Breast epithelium (tissue), 4 donors: ENCODE data around the gene FCHO2. TPM values are rescaled to one million over a fixed set of nuclear protein-coding genes. Genes with fewer than 3 reads are reported as not detected.

Experiments used
- DNase-seq, 2 donors: peaks; one replicate each; pipeline ENCODE4 v3.0.0-alpha.2; 2019; ENCODE audit warnings: low spot score in 2 of 2
- H3K27ac ChIP-seq, 2 donors: fragments of 200-600 bp; sonication (generic) in 1 of 2; one replicate each; pipeline ENCODE4 v1.5.1; 2016 to 2019; ENCODE audit warnings: mild to moderate bottlenecking in 1 of 2
- H3K27me3 ChIP-seq, 2 donors: fragments of 200-600 bp; sonication (generic) in 1 of 2; one replicate each; pipeline versions ENCODE4 v1.5.1 to v1.6.0; 2017 to 2019; ENCODE audit warnings: control low read depth in 1 of 2, mild to moderate bottlenecking in 1 of 2
- H3K36me3 ChIP-seq: fragments of 200-600 bp; one replicate; pipeline ENCODE4 v1.5.1; 2019
- H3K4me1 ChIP-seq, 2 donors: fragments of 200-600 bp; sonication (generic); one replicate each; pipeline ENCODE4 v1.5.1; 2016 to 2019; ENCODE audit warnings: control low read depth in 1 of 2
- H3K4me3 ChIP-seq, 3 donors: fragments of 200-600 bp; sonication (generic); 1 replicate in 2 of 3; 2 replicates in 1 of 3; pipeline ENCODE4 v1.5.1; 2016 to 2019; ENCODE audit warnings: mild to moderate bottlenecking in 3 of 3, moderate library complexity in 2 of 3
- H3K9me3 ChIP-seq, 2 donors: fragments of 200-600 bp; sonication (generic) in 1 of 2; one replicate each; pipeline ENCODE4 v1.5.1; 2016 to 2019; ENCODE audit warnings: control low read depth in 1 of 2
- POLR2A ChIP-seq: fragments of 450-650 bp; IDR thresholded peaks from one replicate; pipeline ENCODE4 v1.6.1; 2016; ENCODE audit warnings: antibody characterized with exemption, mild to moderate bottlenecking, moderate library complexity
- POLR2AphosphoS5 ChIP-seq, 3 donors: sonication (generic); formaldehyde crosslinking; IDR thresholded peaks; one replicate each; pipeline ENCODE4 v1.6.1; 2017; ENCODE audit warnings: antibody characterized with exemption in 3 of 3
- intact Hi-C: fragments of 100-400 bp; cut with DNase I; formaldehyde crosslinking; loops from one replicate; pipeline ENCODE4 v1.15.1; 2023; ENCODE audit warnings: low total_unique reads
- total RNA-seq, 3 donors: library from RNA; depleted of rRNA; stranded (reverse); fragments of >200 nt; gene quantifications; one replicate each; pipeline ENCODE4 v1.1.0, GENCODE V29; 2016
- TF ChIP-seq, protein P1 (sequence below), 3 donors: fragments of 450-650 bp; IDR thresholded peaks; one replicate each; pipeline ENCODE4 v1.5.1; 2016 to 2017; ENCODE audit warnings: antibody characterized with exemption in 3 of 3, mild to moderate bottlenecking in 3 of 3, moderate library complexity in 3 of 3

Gene FCHO2
- total RNA-seq, 3 donors from 2014 or later, result 30.5 to 58.8 (median 46.7) TPM

DNA sequence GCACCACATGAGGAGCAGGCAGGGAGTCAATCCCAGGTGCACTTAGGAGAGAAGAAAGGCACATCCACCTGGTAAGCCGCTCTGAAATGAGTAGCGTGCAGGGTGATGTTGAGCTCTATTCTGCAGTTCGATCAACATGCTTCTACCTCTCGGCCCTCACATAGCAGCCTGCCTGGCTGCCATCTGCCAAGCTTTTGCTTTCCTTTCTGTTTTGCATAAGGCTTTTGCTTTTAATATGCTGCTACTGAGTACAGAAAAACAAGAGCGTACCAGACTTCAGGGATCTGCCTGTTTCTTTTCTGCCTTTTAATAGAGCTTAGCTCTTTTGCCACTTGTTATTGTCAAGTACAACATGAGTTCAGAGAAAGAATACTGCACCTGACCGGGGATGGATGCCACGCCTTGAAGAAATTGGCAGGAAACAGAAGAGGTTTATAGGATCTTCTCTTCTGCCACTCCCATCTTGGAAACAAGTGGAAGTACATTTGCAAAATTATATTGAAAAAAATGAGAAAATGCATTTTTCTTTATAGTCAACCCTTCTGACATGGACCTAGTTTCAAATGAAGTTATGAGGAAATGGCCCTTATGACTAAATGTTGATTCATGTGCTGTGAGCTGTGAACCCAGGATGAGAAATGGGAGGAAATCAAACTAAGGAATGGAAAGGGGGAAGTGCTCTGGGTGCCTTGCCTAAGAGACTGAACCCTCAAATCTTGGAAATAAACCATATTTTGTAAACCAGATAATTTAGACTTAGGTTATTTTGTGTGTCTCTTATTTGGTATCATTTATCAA lies 4.0 kb upstream of the FCHO2 start:
- no peaks in the 10 kb centered on the region for H3K4me1 ChIP-seq
- DNase-seq, result no peak
- TF ChIP-seq POLR2A, result no peak
- no peak for TF ChIP-seq POLR2AphosphoS5 (IDR thresholded peaks at IDR 0.05)
- TF ChIP-seq, protein P1, sequence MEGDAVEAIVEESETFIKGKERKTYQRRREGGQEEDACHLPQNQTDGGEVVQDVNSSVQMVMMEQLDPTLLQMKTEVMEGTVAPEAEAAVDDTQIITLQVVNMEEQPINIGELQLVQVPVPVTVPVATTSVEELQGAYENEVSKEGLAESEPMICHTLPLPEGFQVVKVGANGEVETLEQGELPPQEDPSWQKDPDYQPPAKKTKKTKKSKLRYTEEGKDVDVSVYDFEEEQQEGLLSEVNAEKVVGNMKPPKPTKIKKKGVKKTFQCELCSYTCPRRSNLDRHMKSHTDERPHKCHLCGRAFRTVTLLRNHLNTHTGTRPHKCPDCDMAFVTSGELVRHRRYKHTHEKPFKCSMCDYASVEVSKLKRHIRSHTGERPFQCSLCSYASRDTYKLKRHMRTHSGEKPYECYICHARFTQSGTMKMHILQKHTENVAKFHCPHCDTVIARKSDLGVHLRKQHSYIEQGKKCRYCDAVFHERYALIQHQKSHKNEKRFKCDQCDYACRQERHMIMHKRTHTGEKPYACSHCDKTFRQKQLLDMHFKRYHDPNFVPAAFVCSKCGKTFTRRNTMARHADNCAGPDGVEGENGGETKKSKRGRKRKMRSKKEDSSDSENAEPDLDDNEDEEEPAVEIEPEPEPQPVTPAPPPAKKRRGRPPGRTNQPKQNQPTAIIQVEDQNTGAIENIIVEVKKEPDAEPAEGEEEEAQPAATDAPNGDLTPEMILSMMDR (IDR thresholded peaks at IDR 0.05), result no peak
- H3K4me3 ChIP-seq, result no peak overlapping the region
- H3K27me3 ChIP-seq, result no peaks in the 10 kb centered on the region
- H3K9me3 ChIP-seq, result no peaks in the 10 kb centered on the region
- H3K27ac ChIP-seq, result no peak overlapping the region
- H3K36me3 ChIP-seq, result no peaks in the 10 kb centered on the region
- intact Hi-C loops, result no loop called here

- no peaks in the 10 kb centered on the region for H3K27me3 ChIP-seq
- peak overlapping the region; percentile 96 to 99 for H3K27ac ChIP-seq
- no peaks in the 10 kb centered on the region for H3K4me1 ChIP-seq
- intact Hi-C loops, result no loop called here
- no peak for DNase-seq
- no peaks in the 10 kb centered on the region for H3K9me3 ChIP-seq
- H3K36me3 ChIP-seq, result no peaks in the 10 kb centered on the region
- TF ChIP-seq POLR2AphosphoS5 (IDR thresholded peaks at IDR 0.05), result no peak
- TF ChIP-seq, protein P1 (IDR thresholded peaks at IDR 0.05), result no peak
- no peak overlapping the region for H3K4me3 ChIP-seq
Measured at GRCh38 chr5:72954389-72954788, 1.5 kb upstream of the FCHO2 start.

DNA sequence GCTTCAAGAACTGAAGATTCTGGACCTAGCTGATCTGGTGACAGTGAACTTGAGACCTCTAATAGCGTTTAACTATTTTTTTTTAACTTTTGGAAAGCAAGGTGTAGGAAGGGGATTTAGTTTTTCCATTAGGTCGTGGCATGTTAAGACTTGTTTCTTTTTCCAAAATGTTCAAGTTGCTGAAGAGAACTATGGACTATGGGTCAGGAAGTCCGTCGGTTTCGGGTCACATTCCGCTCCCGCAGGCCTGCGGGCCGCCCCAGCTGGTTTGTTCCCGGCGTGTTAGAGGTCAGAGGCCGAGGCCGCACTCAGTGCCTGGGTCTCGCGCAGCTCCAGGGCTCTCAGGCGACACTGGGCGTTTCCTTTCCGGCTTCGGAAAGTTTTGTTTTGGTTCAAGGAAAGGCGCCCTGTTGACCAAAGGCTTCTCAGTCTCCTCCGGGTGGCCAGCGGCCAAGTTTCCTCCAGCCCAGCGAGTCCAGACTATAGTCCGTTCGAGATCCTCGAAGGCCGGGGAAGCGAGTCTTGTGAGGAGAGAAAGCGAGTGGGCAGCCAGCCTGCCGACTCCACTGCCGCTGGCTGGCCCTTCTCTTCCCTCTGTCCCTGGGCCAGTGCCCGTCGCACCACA lies 586 bp upstream of the FCHO2 start:
- no peaks in the 10 kb centered on the region for H3K36me3 ChIP-seq
- H3K4me1 ChIP-seq, result no peaks in the 10 kb centered on the region
- H3K9me3 ChIP-seq, result no peaks in the 10 kb centered on the region
- DNase-seq, result peak in 1 of 2 donors; percentile 71
- H3K27me3 ChIP-seq, result no peaks in the 10 kb centered on the region
- intact Hi-C loops, result no loop called here
- peak overlapping the region; percentile 72 to 90 (median 88) for H3K4me3 ChIP-seq
- peak overlapping the region; percentile 96 to 99 for H3K27ac ChIP-seq
- TF ChIP-seq POLR2AphosphoS5 (IDR thresholded peaks at IDR 0.05) (no peak), POLR2A (no peak)
- TF ChIP-seq, protein P1 (IDR thresholded peaks at IDR 0.05), result no peak

DNA sequence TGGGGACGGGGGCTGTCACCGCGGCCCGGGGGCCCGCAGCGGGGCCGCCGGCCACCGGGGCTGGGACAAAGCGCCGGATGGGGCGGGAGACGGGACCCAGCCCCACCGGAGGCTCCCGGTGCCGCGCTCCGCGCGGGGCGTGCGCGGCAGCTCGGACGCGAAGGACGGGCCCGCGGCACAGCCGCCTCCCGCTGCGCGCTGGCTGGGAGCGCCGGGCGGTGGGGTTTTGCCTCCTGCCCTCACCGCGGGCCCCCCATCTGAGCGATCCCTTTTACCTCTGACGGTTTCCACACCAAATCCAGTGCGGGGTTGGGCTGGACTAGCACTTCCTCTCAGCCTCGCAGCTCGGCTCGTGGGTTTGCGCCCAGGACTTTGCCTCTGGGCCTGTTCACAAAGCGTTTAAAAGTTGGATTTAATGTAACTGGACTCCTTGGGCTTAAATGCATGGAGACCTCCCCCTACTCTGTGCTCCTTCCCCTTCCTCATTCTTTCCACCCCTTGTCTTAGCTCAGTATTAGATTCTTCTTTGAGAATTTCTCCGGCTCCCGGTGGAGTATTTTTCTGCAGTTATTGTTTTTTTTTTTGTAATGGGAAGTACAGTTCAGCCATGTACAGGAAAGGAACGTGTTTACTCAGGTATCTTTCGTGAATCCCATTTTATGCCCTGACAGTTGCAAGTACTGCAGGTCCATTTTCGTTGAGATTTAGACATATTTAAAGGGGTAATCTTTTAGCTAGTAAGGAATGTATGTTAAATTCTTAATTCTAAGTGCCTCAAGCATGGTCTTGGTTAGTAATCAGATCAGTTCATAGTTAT lies 691 bp downstream of the FCHO2 start:
- DNase-seq, result peak; percentile 24 to 60
- H3K9me3 ChIP-seq, result no peaks in the 10 kb centered on the region
- no peaks in the 10 kb centered on the region for H3K36me3 ChIP-seq
- peak in 1 of 3 donors; percentile 17 for TF ChIP-seq POLR2AphosphoS5 (IDR thresholded peaks at IDR 0.05)
- TF ChIP-seq, protein P1 (IDR thresholded peaks at IDR 0.05), result no peak
- no peaks in the 10 kb centered on the region for H3K27me3 ChIP-seq
- H3K27ac ChIP-seq, result peak overlapping the region; percentile 96 to 99
- no peaks in the 10 kb centered on the region for H3K4me1 ChIP-seq
- H3K4me3 ChIP-seq, result peak overlapping the region; percentile 72 to 90 (median 88)
- intact Hi-C loops, result no loop called here
